ENCODE data around the gene UBAP2L. TPM values are rescaled to one million over a fixed set of nuclear protein-coding genes. Genes with fewer than 3 reads are reported as not detected.
A peak's percentile ranks its signal among the peaks of the same experiment; 100 is the strongest.

Gene UBAP2L
- total RNA-seq, 6 donors from 2014 or later: 77.5 to 137 (median 119) TPM

DNA sequence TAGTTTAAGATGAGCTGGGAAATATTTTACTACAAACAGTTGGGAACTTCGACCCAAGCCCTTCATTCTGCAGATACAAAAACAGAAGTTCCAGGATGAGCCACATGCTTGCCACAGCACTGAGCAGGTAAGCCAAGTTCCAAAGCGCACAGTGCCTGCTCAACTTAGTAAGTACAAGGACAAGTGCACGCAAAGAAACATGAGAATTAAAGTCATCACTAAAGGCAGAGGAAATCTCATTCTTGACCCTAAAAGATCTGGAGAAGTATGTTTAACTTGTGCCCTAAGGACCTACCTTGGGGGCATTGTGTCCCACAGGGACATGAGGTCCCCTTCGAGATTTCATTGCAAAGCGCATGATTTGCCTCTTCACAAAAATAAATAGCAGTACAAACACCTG, 1.2 kb upstream of the UBAP2L start:
- Histone ChIP-seq H3K4me3 (peak overlapping the region; percentile 51 to 80 (median 66)), H3K27me3 (no peaks in the 10 kb centered on the region), H3K36me3 (peaks cover 3 to 28% (median 8%) of the 10 kb centered on the region in 4 donors), H3K9me3 (no peaks in the 10 kb centered on the region), H3K27ac (peak overlapping the region; percentile 98 to 100 (median 99)), H3K4me1 (peaks cover 34 to 51% (median 47%) of the 10 kb centered on the region in 4 donors)
- DNase-seq (peak in 1 of 2 donors; percentile 41), ATAC-seq (ENCODE audit: low FRiP score in 2 of 2) (no peak)
- TF ChIP-seq POLR2AphosphoS5 (IDR thresholded peaks at IDR 0.05): no peak
- TF ChIP-seq EP300 (IDR thresholded peaks at IDR 0.05): no peak
- TF ChIP-seq, protein P1, sequence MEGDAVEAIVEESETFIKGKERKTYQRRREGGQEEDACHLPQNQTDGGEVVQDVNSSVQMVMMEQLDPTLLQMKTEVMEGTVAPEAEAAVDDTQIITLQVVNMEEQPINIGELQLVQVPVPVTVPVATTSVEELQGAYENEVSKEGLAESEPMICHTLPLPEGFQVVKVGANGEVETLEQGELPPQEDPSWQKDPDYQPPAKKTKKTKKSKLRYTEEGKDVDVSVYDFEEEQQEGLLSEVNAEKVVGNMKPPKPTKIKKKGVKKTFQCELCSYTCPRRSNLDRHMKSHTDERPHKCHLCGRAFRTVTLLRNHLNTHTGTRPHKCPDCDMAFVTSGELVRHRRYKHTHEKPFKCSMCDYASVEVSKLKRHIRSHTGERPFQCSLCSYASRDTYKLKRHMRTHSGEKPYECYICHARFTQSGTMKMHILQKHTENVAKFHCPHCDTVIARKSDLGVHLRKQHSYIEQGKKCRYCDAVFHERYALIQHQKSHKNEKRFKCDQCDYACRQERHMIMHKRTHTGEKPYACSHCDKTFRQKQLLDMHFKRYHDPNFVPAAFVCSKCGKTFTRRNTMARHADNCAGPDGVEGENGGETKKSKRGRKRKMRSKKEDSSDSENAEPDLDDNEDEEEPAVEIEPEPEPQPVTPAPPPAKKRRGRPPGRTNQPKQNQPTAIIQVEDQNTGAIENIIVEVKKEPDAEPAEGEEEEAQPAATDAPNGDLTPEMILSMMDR (IDR thresholded peaks at IDR 0.05): peak in 1 of 6 experiments; percentile 13
- TF ChIP-seq POLR2A (IDR thresholded peaks at IDR 0.05): no peak
- WGBS, 2 donors: 5 to 10% methylated on average over 5 of the region's 5 CpGs

DNA sequence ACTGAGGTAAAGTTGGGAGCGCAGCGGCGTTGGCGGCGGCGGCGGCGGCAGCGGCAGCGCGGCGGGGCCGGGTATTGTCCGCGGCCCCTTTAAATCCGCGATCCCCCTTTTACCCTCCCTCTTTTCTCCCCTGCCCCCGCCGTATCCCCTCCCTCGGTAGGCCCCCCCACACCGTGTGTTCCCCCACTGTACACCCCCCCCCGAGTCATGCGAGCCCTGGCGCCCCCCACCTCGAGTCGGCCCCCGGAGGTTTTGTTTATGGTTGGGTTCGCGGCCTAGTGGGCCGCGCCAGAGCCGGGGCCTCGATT, 169 bp downstream of the UBAP2L start:
- no peaks in the 10 kb centered on the region for H3K9me3 ChIP-seq
- H3K4me3 ChIP-seq: peak overlapping the region; percentile 61 to 80 (median 73)
- H3K36me3 ChIP-seq: peaks cover 3 to 32% (median 14%) of the 10 kb centered on the region in 4 donors
- H3K27me3 ChIP-seq: no peaks in the 10 kb centered on the region
- 0% methylated on average over 6 to 16 of the region's 33 CpGs for WGBS, 2 donors
- H3K4me1 ChIP-seq: peaks cover 36 to 63% (median 48%) of the 10 kb centered on the region in 4 donors
- TF ChIP-seq POLR2A (IDR thresholded peaks at IDR 0.05) (peak in 1 of 4 donors; percentile 32), POLR2AphosphoS5 (IDR thresholded peaks at IDR 0.05) (no peak)
- DNase-seq (no peak), ATAC-seq (ENCODE audit: low FRiP score in 2 of 2) (no peak)
- H3K27ac ChIP-seq: peak overlapping the region; percentile 98 to 100 (median 99)

DNA sequence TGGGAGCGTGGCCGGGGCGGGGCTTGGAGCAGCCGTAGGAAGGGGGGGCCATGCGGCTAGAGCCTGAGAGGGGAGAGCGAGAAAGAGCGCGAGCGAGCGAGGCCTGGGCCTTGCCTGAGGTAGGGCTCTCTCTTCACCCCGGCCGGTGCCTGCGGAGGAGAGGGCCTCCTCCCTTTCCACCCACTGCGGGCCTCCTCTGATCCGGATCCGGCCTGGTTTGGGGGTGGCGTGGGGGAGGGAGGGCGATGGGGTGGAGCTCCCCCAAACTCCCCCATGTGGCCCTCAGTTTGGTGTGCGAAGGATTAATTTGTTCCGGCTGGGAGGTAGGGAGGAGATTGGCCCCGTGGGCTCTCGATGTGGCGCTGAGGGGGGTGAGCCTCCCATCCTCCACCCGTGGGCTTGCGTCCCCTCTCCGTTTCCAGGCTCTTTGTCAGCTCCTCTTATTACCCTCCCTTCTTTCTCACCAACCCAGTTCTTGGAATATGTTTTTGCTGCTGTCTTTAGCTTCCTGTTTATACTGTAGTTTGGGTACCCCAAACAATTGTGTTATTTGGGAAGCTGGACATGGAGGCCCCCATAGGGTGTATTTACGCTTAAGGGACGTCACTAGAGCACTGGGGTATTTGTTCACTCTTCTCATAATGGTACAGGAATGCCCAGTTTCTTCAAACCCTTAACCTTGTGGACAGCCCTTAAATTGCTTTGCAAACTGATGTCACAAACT, 685 bp downstream of the UBAP2L start:
- Histone ChIP-seq H3K4me3 (peak overlapping the region; percentile 61 to 80 (median 73)), H3K27me3 (no peaks in the 10 kb centered on the region), H3K4me1 (peaks cover 36 to 63% (median 48%) of the 10 kb centered on the region in 4 donors), H3K27ac (peak overlapping the region; percentile 98 to 100 (median 99)), H3K9me3 (no peaks in the 10 kb centered on the region), H3K36me3 (peaks cover 3 to 37% (median 16%) of the 10 kb centered on the region in 4 donors)
- TF ChIP-seq POLR2AphosphoS5 (IDR thresholded peaks at IDR 0.05) (peak in 1 of 2 donors; percentile 0), EP300 (IDR thresholded peaks at IDR 0.05) (no peak), POLR2A (IDR thresholded peaks at IDR 0.05) (no peak)
- TF ChIP-seq, protein P1 (IDR thresholded peaks at IDR 0.05): no peak
- WGBS, 2 donors: 0 to 1% methylated on average over 11 to 26 of the region's 28 CpGs
- DNase-seq (peak; percentile 50 to 93), ATAC-seq (ENCODE audit: low FRiP score in 2 of 2) (peak; percentile 53 to 71)

DNA sequence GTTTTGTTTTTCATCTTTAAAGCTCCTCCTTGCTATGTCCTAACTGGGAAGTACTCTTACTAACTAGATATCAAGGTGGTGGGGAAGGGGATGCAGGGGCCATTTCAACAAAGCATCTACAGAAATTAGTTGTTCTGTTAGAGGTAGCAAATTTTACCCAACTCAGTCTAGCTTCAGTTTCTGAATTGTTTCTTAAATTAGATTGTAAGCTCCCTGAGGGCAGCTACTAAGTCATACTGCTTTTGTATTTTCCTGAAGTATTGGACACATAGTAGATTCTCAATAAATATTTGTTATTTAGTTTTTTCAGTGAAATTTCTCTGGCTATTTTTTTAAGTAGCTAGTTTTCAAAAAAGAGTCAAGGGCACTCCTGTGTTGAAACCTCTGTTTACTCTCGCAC, 1.8 kb downstream of the UBAP2L start:
- peak overlapping the region in 3 of 4 donors; percentile 98 to 99 (median 99) for H3K27ac ChIP-seq
- no peak for TF ChIP-seq POLR2AphosphoS5 (IDR thresholded peaks at IDR 0.05)
- no peak for TF ChIP-seq POLR2A (IDR thresholded peaks at IDR 0.05)
- TF ChIP-seq, protein P1 (IDR thresholded peaks at IDR 0.05): no peak
- no peak for TF ChIP-seq EP300 (IDR thresholded peaks at IDR 0.05)

DNA sequence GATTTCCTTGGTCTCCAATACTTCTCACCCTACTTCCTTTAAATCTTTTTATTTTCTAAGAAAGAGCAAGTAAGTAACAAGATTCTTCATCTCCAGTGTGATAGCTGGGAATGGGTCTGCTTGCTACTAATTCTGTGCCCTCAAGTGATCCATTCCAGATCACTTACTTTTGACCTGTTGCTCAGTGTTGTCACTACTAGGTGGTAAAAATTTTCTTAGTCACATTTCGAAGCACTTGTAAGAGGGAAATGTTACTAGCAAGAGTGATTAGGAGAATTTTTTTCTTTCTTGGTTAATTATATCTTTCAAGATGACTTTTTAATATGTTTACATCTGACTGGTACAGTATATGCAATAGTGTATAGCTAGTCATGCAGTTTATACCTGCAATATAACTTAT, 2.2 kb downstream of the UBAP2L start:
- peak overlapping the region in 3 of 4 donors; percentile 50 to 99 (median 98) for H3K27ac ChIP-seq
- H3K4me3 ChIP-seq: peak overlapping the region in 1 of 4 donors; percentile 70
- TF ChIP-seq, protein P1 (IDR thresholded peaks at IDR 0.05): no peak
- no peak for TF ChIP-seq POLR2AphosphoS5 (IDR thresholded peaks at IDR 0.05)
- TF ChIP-seq EP300 (IDR thresholded peaks at IDR 0.05): no peak
- TF ChIP-seq POLR2A (IDR thresholded peaks at IDR 0.05): no peak
- ATAC-seq (ENCODE audit: low FRiP score in 2 of 2) (no peak), DNase-seq (no peak)
- peaks cover 7 to 37% (median 21%) of the 10 kb centered on the region in 4 donors for H3K36me3 ChIP-seq
- WGBS, 2 donors: 50 to 55% methylated on average over 1 of the region's 1 CpG
- peaks cover 36 to 58% (median 40%) of the 10 kb centered on the region in 4 donors for H3K4me1 ChIP-seq
- no peaks in the 10 kb centered on the region for H3K9me3 ChIP-seq
- no peaks in the 10 kb centered on the region for H3K27me3 ChIP-seq

More for the DNA sequence above, 1.8 kb downstream of the UBAP2L start:
- DNase-seq (no peak), ATAC-seq (ENCODE audit: low FRiP score in 2 of 2) (no peak)
- Histone ChIP-seq H3K36me3 (peaks cover 5 to 37% (median 20%) of the 10 kb centered on the region in 4 donors), H3K9me3 (no peaks in the 10 kb centered on the region), H3K4me3 (peak overlapping the region in 1 of 4 donors; percentile 70), H3K27me3 (no peaks in the 10 kb centered on the region), H3K4me1 (peaks cover 36 to 62% (median 44%) of the 10 kb centered on the region in 4 donors)
- WGBS, 2 donors: 55 to 60% methylated on average over 1 of the region's 1 CpG
